HG03565 (cell line): ENCODE measurements around the gene USP6NL.
"Not testable (repeated sequence)": the region's sequence is repeated elsewhere in the genome, so short reads cannot be mapped to it uniquely, and the experiment has no call there.

Experiments used
- ATAC-seq: cut with Tn5 transposase; IDR thresholded peaks from one replicate; pipeline ENCODE4 v1.9.1; 2021; ENCODE audit warnings: mild to moderate bottlenecking, moderate library complexity; ENCODE audit not compliant: unreplicated experiment

The USP6NL gene

DNA sequence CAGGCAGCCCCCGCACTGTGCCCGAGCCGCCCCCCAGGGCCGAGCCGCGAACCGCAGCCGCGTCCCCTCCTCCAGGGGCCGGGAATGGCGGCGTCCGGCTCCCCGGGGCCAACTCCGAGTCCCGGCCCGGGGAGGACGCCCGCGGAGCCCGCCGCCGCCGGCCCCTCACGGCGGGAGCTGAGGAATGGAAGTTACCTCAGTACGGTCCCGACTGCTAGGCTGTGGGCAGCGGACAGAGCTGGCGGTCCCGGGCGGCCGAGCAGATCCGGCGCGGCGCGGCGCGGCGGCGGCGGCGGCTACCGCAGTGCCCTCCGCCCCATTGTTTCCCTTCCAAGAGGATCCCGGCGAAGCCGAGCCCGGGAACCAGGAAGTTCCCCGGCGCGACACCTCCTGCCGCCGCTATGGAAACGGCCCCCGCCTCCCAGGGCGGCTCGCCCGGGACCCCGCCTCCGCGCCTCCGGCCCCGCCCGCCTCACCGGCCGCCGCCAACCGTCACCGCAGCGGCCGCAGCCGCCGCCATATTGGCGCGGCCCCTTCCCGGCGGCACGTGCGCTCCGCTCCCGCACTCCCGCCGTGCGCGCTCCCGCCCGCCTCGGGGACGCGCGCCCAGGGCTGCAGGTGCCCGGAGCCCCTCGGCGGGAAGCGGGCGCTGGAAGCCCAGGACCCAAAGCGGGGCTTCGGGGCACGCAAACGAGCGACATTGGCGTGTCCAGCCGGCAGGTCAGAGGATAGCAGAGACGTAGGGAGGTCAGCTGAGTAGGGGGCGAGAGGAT is at the start of gene USP6NL:
Gene USP6NL (minus strand): TSS at position 403 of the 773 bp plus-strand sequence. CDS start 14,016 bp downstream, outside the sequence.
- peak; percentile 47 for ATAC-seq

DNA sequence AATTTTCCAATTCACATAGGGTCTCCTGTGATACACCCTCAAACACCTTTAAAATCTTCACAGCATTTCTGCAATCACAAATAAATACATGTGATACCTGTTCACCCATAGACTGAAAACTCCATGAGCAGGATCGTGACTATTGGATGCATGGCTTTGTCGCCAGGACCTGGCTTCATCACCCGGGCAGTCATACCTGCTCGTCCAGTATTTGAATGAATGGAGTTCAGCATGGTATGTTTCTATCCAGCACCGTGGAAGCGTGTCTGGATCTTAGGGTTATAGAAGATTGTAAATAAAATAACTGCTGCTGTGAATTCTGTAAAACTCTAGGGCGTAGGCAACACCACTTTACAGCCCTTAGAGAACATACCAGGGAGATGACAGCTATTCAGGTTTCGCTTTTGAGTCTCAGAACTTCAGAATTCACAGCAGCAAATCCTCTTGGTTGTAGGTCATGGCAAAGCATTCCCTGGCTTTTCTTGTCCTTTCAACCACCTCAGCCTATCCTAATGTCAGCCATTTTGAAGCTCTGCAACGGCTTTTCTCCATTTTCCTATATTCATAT is 47.4 kb upstream of the USP6NL start:
- no peak for ATAC-seq

DNA sequence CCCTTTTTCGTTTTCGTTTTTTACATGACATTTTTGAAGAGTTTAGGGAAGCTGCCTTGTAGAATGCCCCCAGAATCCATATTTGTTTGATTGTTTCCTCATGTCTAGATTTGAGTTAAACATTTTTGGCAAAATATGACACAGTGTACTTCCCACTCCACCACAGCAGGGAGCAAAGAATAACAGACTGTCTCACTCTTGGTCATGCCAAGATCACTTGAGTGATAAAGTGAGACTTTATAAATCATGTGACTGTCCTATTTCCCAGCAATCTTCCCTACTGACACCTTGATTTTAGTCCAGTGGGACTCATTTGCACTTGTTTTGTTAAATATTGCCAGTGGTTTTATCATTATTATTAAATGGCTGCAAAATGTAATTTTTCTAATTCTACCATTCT is 44.4 kb upstream of the USP6NL start:
- ATAC-seq, result no peak

DNA sequence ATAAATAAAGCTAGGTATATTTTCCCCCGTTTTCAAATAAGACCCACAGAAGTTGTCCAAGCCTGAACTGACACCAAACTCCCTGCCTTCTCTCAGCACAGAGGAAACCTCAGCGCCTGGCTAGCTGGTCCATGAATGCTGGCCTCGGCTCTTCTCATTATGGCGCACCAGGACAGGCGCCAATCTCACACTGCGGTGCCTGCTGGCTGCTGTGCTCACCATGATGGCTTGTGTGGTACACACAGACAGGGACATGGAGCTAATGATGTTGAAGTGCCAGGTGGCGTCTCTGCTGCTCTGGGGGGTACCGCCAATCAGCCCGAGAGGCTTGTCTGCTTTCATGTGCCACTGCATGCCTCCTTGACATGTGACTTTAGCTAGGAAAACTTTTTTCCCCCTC is 43.2 kb upstream of the USP6NL start:
- ATAC-seq, result no peak

DNA sequence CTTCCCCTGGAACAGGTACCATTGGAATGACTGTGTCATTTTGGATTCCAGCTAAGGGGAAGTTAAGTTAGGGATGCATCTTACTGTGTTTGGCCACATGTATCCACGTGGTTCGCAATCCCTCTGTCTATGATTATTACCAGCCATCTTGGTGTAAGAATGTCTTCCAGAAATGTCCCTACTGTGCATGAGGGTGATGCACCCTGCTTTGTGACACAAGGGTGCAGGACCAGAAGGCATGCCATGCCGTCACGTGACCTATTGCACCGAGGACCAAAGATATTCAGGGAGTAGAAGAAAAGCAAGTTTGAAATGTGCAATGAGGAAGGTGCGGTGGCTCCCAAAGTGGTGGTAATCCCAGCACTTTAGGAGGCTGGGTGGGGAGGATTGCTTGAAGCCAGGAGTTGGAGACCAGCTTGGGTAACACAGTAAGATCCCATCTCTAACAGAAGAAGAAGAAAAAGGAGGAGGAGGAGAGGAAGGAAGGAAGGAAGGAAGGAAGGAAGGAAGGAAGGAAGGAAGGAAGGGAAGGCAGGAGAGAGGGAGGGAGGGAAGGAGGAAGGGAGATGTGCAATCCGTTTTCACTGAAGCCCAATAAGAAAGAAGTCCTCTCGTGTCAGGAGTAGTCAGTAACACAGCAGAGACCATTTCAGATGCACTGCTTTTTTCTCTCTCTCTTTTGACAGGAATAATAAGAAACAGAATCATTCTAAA is 42.5 kb upstream of the USP6NL start:
- no peak for ATAC-seq

DNA sequence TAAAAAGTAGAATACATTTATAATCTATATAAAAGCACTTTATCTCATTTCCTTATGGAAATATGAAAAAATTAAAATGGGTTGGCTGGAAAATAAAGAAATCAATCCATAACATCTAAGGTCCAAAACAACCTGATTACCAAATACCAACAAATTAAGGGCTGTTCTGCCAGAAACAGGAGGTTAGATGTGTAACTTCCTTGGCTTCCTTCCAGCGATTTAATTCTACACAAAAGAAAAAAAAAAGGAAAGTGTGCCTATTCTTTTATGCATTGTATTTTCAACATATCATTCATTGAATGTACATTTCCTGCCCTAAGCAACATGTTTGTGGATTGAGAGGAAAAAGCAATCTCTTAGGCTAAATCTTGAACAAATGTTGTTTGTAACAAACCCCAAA is 36.2 kb upstream of the USP6NL start:
- ATAC-seq, result no peak

DNA sequence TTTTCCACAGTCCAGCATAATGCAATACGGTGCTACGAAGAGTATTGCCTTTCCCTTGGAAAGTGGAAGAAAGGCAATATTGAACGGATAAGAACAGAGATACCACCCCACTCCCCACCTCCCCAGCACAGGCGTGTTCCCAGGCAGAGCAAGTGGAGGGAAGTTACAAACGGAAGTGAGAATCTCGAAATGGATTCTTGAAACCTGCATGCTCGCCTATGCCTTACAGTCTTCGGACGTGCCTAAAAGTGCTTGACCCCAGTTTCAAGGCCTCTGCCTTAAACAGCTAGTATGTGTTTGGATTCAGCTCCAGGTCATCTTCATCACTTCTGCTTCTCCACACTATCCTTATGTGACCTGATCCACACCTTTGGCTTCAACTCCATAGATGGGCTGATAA is 35.0 kb upstream of the USP6NL start:
- no peak for ATAC-seq

DNA sequence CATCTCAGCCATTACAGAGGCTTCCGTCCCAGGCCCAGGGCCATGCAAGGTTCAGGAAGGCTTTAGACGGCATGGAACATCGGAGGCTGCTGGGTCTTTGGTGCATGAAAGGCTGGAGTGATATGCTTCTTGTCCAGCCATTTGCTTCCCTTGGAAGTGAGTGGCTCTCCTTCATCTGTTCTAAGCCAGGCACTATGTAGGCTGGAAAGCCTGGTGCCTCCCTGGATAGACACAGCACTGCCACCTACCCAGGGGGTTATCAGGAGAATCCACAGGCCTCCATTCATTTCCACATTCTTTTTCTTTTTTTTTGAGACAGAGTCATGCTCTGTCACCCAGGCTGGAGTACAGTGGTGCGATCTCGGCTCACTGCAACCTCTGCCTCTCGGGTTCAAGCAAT is 31.6 kb upstream of the USP6NL start:
- no peak for ATAC-seq

DNA sequence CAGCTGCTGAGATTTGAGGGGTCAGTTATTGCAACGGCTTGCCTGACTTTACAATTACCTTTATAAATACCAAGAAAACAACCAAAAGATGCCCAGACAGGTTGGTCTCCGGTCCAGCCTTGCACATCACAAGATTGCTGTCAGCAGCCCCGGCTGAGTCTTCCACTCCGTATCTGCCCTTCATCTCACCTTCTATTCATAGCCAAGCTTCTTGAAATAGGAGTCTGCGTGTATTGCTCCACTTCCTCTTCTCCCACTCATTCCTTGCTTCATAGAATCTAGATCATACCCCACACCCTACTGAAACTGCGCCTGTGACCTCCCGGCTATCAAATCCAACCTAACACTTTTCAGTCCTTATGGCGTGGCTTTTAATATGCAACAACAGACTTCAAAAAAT is 31.1 kb upstream of the USP6NL start:
- ATAC-seq, result no peak

DNA sequence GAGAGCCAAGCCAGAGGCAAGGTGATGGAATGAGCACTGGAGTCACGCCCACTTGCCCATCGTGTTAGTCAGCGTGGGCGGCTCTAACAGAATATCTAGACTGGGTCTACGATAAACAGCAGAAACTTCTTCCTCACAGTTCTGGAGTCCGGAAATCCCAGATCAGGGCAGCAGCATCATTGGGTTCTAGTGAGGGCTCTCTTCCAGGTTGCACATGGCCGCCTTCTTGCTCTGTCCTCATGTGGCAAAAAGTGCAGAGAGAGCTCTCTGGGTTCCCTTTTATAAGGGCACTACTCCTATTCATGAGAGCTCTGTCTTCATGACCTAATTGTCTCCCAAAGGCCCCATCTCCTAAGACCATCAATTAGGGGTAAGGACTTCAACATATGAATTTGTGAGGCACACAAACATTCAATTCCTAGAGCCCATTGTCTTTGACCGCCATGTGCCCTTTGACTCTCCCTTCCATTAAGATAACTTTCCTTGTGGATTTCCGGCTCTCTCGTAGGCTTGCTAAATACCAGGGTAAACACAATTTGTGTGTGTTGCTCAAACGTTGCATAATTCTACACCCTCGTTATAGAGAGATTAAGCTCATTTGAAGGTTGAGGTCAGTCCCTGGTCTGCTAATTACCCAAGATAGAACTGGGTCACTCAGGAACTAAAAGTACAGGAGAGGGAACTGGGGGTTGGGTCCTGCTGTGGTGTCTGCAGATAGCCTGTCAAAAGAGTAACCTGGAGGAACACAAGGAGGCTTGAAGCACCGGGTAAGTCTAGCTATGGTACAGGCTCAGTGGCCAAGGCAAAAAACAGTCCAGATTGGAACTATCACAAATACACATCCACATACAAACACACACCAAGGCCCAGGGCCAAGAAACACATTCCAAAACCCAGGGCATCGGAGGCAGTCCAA is 28.7 kb upstream of the USP6NL start:
- no peak for ATAC-seq

DNA sequence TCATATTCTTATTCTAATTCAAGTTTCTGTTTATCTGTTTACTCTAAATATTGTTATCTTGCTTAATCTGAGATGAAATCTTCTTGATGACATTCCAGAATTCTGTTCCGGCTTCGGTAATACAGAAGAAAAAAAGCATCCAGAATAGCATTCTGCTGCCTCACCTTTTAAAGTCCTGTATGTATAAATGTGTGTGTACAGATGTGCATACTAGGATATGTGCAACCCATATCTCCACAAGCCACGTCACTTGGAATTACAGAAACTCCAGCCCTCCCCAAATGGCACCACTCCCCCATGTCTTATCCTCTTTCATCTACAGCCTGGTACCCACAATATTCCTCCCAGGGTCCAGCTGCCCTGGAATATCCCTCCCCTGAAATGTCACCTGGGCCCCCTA is 27.9 kb upstream of the USP6NL start:
- ATAC-seq, result no peak

DNA sequence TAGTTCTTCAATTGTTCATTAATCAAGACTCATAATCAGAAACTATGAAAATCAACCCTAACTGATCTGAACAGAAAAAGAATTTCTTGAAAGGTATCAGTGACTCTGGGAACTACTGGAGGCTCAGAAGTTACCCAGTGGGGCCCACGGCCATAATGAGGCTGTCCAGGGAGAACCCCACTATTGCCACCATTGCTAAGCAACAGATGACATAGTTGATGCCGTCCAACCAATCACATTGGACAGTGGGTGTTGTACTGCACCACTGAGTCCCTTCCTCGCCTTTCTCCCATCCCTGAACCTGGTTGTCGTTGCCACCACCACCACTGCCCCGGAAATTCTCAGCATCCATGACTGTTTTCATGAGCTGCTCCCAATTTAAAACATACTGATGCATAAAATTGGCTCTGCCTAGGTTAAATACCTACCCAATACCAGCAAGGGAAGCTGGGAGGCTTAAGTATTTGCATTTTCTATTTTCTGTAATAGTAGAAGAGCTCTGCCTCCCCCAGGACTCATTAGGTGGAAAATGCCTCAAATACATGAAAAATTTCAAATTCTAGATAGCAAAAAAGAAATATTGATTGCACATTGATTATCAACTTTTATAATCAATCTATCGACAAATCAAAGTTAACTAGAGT is 26.7 kb upstream of the USP6NL start:
- peak; percentile 89 for ATAC-seq

DNA sequence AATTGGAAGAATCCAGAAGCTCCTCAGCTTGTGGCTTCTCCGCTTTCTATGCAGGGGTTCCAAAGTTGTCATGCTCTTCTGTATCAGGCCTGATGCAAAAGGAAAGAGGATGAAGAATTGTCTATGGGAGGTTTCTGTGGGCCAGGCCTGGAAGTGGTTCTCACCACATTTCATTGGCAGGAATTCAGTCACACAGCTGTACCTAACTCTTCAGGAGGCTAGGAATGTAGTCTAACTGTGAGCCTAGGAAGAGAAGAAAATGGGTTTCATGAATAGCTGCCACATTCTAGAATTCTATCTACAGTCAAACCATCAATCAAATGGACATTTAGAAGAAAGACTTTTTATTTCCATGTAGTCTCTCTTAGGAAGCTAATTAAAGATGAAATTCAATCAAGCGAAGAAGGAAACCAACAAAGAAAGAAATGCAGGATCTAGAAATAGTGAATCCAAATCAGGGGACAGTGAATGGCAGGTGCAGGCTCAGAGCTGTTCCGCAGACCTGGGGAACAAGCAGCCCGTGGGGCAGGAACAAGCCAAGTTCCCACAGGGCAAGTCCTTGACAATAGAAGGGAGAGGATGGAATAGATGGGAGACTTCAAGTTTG is 25.4 kb upstream of the USP6NL start:
- no peak for ATAC-seq

DNA sequence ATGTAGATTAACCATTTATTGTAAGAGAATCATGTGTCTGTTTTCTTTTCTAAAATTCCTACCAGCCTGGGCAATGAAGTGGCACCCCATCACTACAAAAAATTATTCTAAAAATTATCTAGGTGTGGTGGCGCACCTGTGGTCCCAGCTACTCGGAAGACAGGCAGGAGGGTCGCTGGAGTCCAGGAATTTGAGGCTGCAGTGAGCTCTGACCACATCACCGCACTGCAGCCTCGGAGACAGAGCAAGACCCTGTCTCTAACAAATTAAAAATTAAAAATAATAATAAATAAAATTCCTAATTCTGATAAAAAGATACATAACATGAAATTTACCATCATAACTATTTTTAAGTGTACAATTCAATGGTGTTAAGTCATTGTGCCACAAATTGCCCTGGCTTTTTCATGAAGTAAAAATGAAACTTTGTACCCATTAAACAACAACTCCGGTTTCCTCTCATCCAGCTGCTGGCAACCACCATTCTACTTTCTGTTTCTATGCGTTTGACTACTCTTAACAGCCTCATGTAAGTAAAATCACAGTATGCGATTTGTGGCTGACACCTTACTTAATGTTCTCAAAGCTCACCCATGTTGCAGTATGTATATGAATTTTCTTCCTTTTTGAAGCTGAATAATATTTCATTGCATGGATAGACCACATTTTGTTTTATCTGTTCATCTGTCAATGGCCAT is 20.6 kb upstream of the USP6NL start:
- peak; percentile 98 for ATAC-seq

DNA sequence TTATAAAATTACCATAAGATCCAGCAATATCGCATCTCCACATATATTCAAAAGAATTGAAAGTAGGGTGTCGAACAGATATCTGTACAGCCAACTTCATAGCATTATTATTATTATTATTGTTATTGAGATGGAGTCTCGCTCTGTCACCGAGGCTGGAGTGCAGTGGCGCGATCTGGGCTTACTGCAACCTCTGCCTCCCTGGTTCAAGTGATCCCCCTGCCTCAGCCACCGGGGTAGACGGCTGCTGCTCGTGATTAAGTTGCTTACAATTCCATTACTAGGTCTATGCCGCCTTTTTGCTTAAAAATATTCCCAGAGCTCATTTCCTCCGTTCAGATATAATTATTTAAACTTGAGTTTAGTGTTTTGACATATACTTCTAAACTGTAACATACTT is 19.8 kb upstream of the USP6NL start:
- ATAC-seq, result no peak

DNA sequence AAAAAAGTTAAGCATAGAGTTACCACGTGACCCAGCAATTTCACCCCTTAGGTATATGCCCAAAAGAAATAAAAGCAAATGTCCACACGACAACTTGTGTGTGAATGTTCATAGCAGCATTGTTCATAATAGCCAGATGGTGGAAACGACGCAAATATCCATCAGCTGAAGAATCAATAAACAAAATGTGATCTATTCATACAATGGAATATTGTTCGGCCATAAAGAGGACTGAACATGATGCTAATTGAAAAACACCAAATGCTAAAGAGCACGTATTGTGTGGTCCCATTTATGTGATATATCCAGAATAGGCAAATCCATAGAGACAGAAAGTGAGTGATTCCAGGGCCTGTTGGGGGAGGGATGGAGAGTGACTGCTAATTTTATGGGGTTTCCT is 18.3 kb upstream of the USP6NL start:
- no peak for ATAC-seq

DNA sequence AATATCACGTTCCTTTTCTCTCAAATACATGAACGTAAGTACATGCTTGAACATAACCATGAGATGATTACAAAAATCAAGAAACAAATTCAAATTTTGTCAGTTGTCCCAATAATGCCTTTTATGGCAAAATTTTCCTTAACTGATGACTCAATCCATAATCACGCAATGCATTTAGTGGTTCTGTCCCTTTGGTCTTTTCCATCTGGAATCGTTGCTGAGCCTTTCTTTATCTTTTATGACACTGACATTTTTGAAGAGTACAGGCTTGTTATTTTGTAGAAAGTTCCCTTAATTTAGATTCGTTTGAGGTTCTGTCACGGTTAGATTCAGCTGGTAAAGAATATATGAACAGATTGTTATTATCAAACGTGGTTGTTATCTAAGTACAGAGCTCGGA is 16.5 kb upstream of the USP6NL start:
- not testable (repeated sequence) for ATAC-seq

DNA sequence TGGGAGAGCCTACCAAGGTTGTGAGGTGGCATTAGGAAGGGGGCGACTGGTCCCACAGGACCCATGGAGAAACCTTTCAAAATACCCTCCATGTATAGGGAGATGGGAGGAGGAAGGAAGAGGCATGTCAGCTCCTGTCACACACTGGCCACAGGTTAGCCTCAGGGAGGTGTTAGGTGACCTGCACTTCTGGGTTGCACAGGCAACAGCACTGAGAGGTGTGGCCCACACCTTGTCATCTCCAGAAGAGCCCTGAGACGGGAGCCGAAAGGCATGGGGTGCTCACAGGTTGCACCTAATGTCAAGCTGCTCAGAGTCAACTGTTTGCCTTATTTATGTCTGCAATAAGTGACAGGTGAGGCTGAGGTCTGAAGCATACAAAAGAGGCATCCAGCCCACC is 14.6 kb upstream of the USP6NL start:
- no peak for ATAC-seq

DNA sequence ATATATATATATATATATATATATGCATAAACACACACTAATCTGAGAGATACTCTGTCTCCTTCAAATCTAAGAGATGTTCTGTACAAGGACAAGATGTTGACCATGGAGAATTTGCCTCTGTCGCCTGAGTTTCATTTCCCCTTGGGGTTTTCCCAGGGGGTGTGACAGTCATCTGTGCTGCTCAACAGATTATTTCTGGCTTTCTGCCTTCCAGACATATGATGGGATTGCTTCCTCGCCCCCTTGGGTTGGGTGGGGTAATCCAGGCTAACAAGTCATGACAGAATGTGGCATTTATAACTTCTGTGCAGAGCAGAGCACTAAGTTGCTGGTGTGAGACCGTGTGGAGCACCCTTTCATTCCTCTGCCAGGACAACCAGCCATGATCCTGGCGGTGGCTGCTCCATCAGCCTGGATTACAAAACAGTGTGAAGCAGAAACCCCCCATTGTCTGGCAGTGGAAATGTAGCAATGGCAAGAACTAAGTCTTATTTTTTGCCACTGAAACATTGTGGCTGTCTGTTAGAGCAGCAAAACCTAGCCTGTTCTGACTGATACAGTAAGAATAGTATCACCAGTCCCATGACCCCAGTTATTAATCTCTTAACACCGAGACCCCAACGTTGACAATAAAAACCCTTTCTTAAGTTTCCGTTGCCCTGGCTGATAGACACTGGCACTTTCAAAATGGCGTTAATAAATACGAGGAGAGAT is 13.7 kb upstream of the USP6NL start:
- peak; percentile 83 for ATAC-seq
